GM23338 (cell line): ENCODE measurements around the gene BTN2A1. TPM values are rescaled to one million over a fixed set of nuclear protein-coding genes. Genes with fewer than 3 reads are reported as not detected.
"Not testable (repeated sequence)": the region's sequence is repeated elsewhere in the genome, so short reads cannot be mapped to it uniquely, and the experiment has no call there.

Experiments
- ATAC-seq: fragments of 200-7000 bp; cut with Tn5 transposase; 3 replicates; pipeline ENCODE4 v1.9.1; 2020
- DNase-seq: peaks from one replicate; pipeline ENCODE4 v3.0.0-alpha.2; 2015; ENCODE audit warnings: low spot score
- H2AFZ ChIP-seq: fragments of 200-600 bp; sonication (generic); 2 replicates; pipeline ENCODE4 v1.8.0; 2016; ENCODE audit warnings: antibody characterized with exemption, mild to moderate bottlenecking, moderate library complexity
- H3F3A ChIP-seq: fragments of 200-600 bp; sonication (generic); replicated peaks from 2 replicates; pipeline ENCODE4 v1.8.0; 2017; ENCODE audit warnings: antibody characterized with exemption, mixed run types, low read depth
- H3K27ac ChIP-seq: fragments of 200-600 bp; sonication (generic); 2 replicates; pipeline ENCODE4 v1.6.1; 2016; ENCODE audit warnings: low read depth
- H3K27me3 ChIP-seq: fragments of 200-600 bp; sonication (generic); 2 replicates; pipeline ENCODE4 v1.8.0; 2016; ENCODE audit warnings: mild to moderate bottlenecking, mixed run types, moderate library complexity; ENCODE audit not compliant: insufficient read depth
- H3K36me3 ChIP-seq: fragments of 200-600 bp; sonication (generic); 2 replicates; pipeline ENCODE4 v1.8.0; 2016; ENCODE audit warnings: mild to moderate bottlenecking; ENCODE audit not compliant: insufficient read depth
- H3K4me1 ChIP-seq: fragments of 200-600 bp; sonication (generic); 2 replicates; pipeline ENCODE4 v1.8.0; 2016; ENCODE audit warnings: mild to moderate bottlenecking, moderate library complexity; ENCODE audit not compliant: insufficient read depth
- H3K4me2 ChIP-seq: fragments of 200-600 bp; sonication (generic); 2 replicates; pipeline ENCODE4 v1.7.1; 2017; ENCODE audit warnings: mixed run types
- H3K4me3 ChIP-seq: fragments of 200-600 bp; sonication (generic); 2 replicates; pipeline ENCODE4 v1.6.1; 2016; ENCODE audit warnings: mixed run types
- H3K79me2 ChIP-seq: fragments of 200-600 bp; sonication (generic); replicated peaks from 2 replicates; pipeline ENCODE4 v1.8.0; 2017; ENCODE audit warnings: mild to moderate bottlenecking; ENCODE audit not compliant: insufficient read depth
- H3K9me2 ChIP-seq: fragments of 200-600 bp; sonication (generic); 2 replicates; pipeline ENCODE4 v1.8.0; 2017; ENCODE audit not compliant: insufficient read depth
- H4K20me1 ChIP-seq: fragments of 200-600 bp; sonication (generic); replicated peaks from 2 replicates; pipeline ENCODE4 v1.8.0; 2017; ENCODE audit warnings: mild to moderate bottlenecking; ENCODE audit not compliant: insufficient read depth
- H3K27ac Mint-ChIP-seq: 2 replicates; pipeline ENCODE4 v1.8.0; 2020; ENCODE audit warnings: inconsistent platforms, mild to moderate bottlenecking, moderate library complexity, mixed read lengths
- H3K27me3 Mint-ChIP-seq: 3 replicates; pipeline ENCODE4 v1.8.0; 2022; ENCODE audit warnings: low read depth, mild to moderate bottlenecking, moderate library complexity, mixed read lengths, inconsistent platforms; ENCODE audit not compliant: insufficient read depth, poor library complexity
- H3K36me3 Mint-ChIP-seq: 3 replicates; pipeline ENCODE4 v1.8.0; 2021; ENCODE audit warnings: low read depth, mild to moderate bottlenecking, inconsistent platforms, moderate library complexity, mixed read lengths
- H3K4me1 Mint-ChIP-seq: 3 replicates; pipeline ENCODE4 v1.8.0; 2020; ENCODE audit warnings: mild to moderate bottlenecking, inconsistent platforms, mixed read lengths
- H3K4me3 Mint-ChIP-seq: 3 replicates; pipeline ENCODE4 v1.8.0; 2021; ENCODE audit warnings: moderate library complexity, mild to moderate bottlenecking, inconsistent platforms, mixed read lengths
- H3K9me3 Mint-ChIP-seq: 3 replicates; pipeline ENCODE4 v1.8.0; 2020; ENCODE audit warnings: moderate library complexity, mild to moderate bottlenecking, inconsistent platforms, mixed read lengths
- CREB1 ChIP-seq: fragments of 250-450 bp; sonication (Bioruptor Pico); IDR thresholded peaks from 2 replicates; pipeline ENCODE4 v1.5.0; 2020; ENCODE audit warnings: low read depth, mild to moderate bottlenecking, moderate library complexity
- ETS1 ChIP-seq: IDR thresholded peaks from 2 replicates; pipeline ENCODE4 v1.6.1; 2016; ENCODE audit warnings: antibody characterized with exemption
- POLR2AphosphoS5 ChIP-seq: IDR thresholded peaks from 2 replicates; pipeline ENCODE4 v1.6.1; 2016; ENCODE audit warnings: antibody characterized with exemption, low read depth
- STAT1 ChIP-seq: IDR thresholded peaks from one replicate; pipeline ENCODE4 v1.6.1; 2016; ENCODE audit warnings: antibody characterized with exemption; ENCODE audit not compliant: unreplicated experiment
- ZNF331 ChIP-seq: fragments of 250-450 bp; sonication (Bioruptor Pico); IDR thresholded peaks from 2 replicates; pipeline ENCODE4 v1.5.0; 2020; ENCODE audit warnings: low read depth, mild to moderate bottlenecking, moderate library complexity
- polyA plus RNA-seq: library from polyadenylated mRNA; unstranded; fragments of >200 nt; fragmentation: Nextera tagmentation; extraction: Ambion mirVana; gene quantifications from 2 replicates; pipeline ENCODE4 v1.2.1, GENCODE V29; 2016
- total RNA-seq: library from RNA; depleted of rRNA; stranded (reverse); fragments of >200 nt; shearing (Covaris generic); gene quantifications from 2 replicates; pipeline ENCODE4 v1.2.3, GENCODE V29; 2014
- TF ChIP-seq, protein P1 (sequence below): IDR thresholded peaks from one replicate; pipeline ENCODE4 v1.6.1; 2018; ENCODE audit warnings: antibody characterized with exemption; ENCODE audit not compliant: unreplicated experiment

The BTN2A1 gene
- total and polyA plus RNA-seq, 2 experiments from 2014 or later: 6.3 to 7.0 TPM

DNA sequence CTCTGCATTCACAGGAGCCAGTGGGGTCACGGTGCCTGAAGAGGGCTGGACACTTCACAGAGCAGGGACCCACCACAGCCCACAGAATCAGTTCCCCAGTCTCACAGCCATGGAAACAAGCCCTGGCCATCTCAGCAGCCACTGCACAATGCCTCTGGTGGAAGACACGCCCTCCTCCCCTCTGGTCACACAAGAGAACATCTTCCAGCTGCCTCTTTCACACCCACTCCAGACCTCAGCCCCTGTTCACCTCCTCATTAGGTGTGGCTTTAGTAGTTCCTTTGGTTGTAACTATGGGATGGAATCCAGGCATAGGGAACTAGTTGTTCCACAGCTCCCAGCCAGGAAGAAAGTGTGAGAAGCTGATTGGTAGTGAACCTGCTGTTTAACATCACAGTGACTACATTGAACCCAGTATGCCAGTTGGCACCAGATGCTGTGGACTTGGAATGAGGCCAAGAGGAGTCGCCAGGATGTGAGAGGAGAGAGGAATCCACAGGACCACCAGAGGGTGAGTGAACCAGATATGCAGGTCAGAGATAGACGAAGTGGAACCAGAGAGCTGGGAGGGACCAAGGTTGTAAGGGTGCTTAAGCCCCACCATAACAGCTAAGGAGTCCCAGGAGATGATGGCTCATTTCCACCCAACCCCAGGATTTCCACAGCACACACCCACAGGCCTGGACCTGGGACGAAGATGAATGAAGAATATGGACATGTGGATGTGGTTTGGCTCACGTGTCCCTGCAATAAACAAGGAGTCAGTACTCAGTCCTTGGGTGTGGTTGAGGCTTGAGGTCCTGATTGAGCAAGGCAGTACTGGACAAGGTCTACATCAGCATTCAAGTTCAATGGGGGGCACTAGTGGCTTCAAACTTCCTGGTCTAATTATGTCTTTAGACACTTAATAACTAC is 26.2 kb upstream of the BTN2A1 start (continued):
- TF ChIP-seq, protein P1, sequence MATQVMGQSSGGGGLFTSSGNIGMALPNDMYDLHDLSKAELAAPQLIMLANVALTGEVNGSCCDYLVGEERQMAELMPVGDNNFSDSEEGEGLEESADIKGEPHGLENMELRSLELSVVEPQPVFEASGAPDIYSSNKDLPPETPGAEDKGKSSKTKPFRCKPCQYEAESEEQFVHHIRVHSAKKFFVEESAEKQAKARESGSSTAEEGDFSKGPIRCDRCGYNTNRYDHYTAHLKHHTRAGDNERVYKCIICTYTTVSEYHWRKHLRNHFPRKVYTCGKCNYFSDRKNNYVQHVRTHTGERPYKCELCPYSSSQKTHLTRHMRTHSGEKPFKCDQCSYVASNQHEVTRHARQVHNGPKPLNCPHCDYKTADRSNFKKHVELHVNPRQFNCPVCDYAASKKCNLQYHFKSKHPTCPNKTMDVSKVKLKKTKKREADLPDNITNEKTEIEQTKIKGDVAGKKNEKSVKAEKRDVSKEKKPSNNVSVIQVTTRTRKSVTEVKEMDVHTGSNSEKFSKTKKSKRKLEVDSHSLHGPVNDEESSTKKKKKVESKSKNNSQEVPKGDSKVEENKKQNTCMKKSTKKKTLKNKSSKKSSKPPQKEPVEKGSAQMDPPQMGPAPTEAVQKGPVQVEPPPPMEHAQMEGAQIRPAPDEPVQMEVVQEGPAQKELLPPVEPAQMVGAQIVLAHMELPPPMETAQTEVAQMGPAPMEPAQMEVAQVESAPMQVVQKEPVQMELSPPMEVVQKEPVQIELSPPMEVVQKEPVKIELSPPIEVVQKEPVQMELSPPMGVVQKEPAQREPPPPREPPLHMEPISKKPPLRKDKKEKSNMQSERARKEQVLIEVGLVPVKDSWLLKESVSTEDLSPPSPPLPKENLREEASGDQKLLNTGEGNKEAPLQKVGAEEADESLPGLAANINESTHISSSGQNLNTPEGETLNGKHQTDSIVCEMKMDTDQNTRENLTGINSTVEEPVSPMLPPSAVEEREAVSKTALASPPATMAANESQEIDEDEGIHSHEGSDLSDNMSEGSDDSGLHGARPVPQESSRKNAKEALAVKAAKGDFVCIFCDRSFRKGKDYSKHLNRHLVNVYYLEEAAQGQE: no peak
- no peak for TF ChIP-seq STAT1
- TF ChIP-seq CREB1 (CRISPR knock-in tag): no peak
- TF ChIP-seq POLR2AphosphoS5: no peak

DNA sequence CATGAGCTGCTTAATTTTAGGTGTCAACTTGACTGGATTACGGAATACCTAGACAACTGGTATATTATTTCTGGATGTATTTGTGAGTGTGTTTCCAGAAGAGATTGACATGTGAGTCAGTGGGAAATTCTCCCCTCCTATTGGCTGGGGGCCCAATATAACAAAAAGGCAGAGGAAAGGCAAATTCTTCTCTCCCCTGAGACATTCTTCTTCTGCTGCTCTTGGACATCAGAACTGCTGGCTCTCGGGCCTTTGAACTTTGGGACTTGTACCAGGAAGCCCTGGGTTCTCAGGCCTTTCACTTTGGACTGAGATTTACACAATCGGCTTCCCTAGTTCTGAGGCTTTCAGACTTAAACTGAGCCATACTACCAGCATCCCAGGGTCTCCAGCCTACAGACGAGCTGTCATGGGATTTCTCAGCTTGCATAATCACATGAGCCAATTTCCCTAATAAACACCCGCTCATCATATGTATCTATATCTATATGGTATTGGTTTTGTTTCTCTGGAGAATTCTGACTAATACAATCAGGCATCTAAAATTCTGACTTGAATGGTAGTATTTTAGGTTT is 25.0 kb upstream of the BTN2A1 start:
- peaks cover 49% of the 10 kb centered on the region for H3K36me3 Mint-ChIP-seq
- Histone ChIP-seq H3K4me2 (no peak overlapping the region), H3K9me2 (peaks cover 4% of the 10 kb centered on the region; the same call in 1 of the 2 replicates), H3K4me1 (no peaks in the 10 kb centered on the region), H3K27me3 (no peaks in the 10 kb centered on the region), H4K20me1 (no peaks in the 10 kb centered on the region), H3K4me3 (no peak overlapping the region), H3K27ac (no peak overlapping the region), H2AFZ (no peak overlapping the region), H3K36me3 (no peaks in the 10 kb centered on the region; the same call in 1 of the 2 replicates), H3K79me2 (no peaks in the 10 kb centered on the region), H3F3A (no peaks in the 10 kb centered on the region)
- ATAC-seq (no peak), DNase-seq (no peak)
- no peak overlapping the region for H3K4me3 Mint-ChIP-seq
- H3K27me3 Mint-ChIP-seq: peaks cover 5% of the 10 kb centered on the region
- no peaks in the 10 kb centered on the region for H3K4me1 Mint-ChIP-seq
- TF ChIP-seq ZNF331 (CRISPR knock-in tag): no peak
- no peak for TF ChIP-seq ETS1
- H3K27ac Mint-ChIP-seq: no peak overlapping the region
- H3K9me3 Mint-ChIP-seq: peaks cover 19% of the 10 kb centered on the region

- ATAC-seq, DNase-seq, H2AFZ ChIP-seq, H3K4me2 ChIP-seq, H3K27ac ChIP-seq, H3K4me1 Mint-ChIP-seq, H3K27me3 ChIP-seq, H3K9me2 ChIP-seq, H3K4me1 ChIP-seq, H3K36me3 ChIP-seq, H3K4me3 Mint-ChIP-seq, H3K79me2 ChIP-seq, H4K20me1 ChIP-seq, H3K27me3 Mint-ChIP-seq, H3K4me3 ChIP-seq, H3K27ac Mint-ChIP-seq, H3F3A ChIP-seq: not testable (repeated sequence)
- H3K36me3 Mint-ChIP-seq: peaks cover 47% of the 10 kb centered on the region
- peaks cover 19% of the 10 kb centered on the region for H3K9me3 Mint-ChIP-seq
These were observed 24.1 kb upstream of the BTN2A1 start for GRCh38 chr6:26433680-26434079.
